ENCODE data around the gene TAMM41.
A peak's percentile ranks its signal among the peaks of the same experiment; 100 is the strongest.
"Not testable (repeated sequence)": the region's sequence is repeated elsewhere in the genome, so short reads cannot be mapped to it uniquely, and the experiment has no call there.

Gene TAMM41, protein sequence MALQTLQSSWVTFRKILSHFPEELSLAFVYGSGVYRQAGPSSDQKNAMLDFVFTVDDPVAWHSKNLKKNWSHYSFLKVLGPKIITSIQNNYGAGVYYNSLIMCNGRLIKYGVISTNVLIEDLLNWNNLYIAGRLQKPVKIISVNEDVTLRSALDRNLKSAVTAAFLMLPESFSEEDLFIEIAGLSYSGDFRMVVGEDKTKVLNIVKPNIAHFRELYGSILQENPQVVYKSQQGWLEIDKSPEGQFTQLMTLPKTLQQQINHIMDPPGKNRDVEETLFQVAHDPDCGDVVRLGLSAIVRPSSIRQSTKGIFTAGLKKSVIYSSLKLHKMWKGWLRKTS

DNA sequence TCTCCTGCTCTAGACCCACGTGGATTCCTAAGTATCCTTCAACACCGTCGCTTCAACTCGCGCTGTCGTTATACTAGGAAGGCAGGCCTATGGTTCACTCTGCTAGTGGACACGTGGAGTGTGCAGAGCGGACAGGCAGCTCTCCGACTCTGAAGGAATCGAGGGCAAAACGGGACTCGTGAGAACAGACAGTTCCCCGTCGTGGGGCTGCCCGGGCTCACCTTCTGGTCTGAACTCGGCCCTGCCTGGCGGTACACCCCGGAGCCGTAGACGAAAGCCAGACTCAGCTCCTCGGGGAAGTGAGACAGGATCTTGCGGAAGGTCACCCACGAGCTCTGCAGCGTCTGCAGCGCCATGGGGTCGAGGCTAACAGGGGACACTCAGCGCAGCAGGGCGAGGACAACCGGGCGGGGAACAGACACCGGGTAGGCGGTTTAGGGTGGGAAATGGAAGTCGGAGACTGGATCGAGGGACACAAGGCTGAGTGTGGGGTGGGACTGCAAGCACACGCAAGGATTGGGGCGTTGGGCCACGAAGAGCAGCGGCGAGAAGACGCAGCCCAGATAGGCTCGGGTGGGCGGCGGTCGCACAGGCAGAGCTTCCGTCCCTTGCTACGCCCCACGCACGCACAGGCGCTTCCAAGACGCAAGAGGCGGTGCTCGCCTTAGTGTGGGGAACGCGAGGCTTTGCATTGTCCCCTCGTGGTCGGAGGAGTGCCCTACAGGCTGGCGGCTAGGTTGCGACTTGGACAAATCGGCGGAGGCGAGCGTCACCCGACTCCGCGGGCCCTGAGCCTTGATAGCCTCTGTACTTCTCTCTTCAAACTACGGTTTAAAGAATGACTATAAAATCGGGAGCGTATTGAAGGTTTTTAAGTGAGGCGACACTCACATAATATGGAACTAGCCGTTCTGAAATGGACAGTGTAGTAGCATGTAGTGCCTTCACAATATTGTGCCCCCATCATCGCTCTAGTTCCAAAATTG, at the start of gene TAMM41:
TSS of gene TAMM41 (minus strand) at position 605 of the 986 bp plus-strand sequence. CDS start at position 356, 249 bp downstream.
- H3K27me3 Mint-ChIP-seq (ENCODE audit: low read depth, poor library complexity): peaks cover 21% of the 10 kb centered on the region
- TF ChIP-seq, protein P1, sequence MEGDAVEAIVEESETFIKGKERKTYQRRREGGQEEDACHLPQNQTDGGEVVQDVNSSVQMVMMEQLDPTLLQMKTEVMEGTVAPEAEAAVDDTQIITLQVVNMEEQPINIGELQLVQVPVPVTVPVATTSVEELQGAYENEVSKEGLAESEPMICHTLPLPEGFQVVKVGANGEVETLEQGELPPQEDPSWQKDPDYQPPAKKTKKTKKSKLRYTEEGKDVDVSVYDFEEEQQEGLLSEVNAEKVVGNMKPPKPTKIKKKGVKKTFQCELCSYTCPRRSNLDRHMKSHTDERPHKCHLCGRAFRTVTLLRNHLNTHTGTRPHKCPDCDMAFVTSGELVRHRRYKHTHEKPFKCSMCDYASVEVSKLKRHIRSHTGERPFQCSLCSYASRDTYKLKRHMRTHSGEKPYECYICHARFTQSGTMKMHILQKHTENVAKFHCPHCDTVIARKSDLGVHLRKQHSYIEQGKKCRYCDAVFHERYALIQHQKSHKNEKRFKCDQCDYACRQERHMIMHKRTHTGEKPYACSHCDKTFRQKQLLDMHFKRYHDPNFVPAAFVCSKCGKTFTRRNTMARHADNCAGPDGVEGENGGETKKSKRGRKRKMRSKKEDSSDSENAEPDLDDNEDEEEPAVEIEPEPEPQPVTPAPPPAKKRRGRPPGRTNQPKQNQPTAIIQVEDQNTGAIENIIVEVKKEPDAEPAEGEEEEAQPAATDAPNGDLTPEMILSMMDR (IDR thresholded peaks at IDR 0.05): peak; percentile 79
- peaks cover 33% of the 10 kb centered on the region for H3K4me1 Mint-ChIP-seq
- DNase-seq: peak; percentile 83
- H3K9me3 Mint-ChIP-seq: no peaks in the 10 kb centered on the region
- peak within 1 kb of the TSS; percentile 98 for H3K4me3 Mint-ChIP-seq
- peak within 1 kb of the TSS; percentile 75 for H3K27ac Mint-ChIP-seq
- peaks cover 22% of the 10 kb centered on the region for H3K36me3 Mint-ChIP-seq (ENCODE audit: low read depth)

DNA sequence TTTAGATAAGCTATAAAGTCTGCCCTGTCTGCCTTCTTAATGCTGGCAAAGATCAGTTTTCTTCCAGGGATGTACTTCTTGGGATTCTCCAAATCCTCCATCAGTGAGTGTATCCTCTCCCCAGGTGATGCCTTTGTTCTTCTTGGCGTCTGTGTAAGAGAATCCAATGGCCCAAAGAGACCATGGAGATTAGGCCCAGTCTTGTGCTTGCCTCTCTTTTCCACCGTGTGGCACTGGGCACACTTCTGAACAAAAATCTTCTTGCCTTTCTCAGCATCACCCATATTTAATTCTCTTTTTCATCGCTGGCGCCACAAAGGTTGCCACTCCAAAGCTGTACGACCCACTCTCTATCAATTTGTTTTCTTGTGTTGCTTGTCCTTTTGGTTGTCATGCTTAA, 32.2 kb upstream of the TAMM41 start:
- TF ChIP-seq, protein P1 (IDR thresholded peaks at IDR 0.05): no peak
- no peaks in the 10 kb centered on the region for H3K9me3 Mint-ChIP-seq
- peaks cover 4% of the 10 kb centered on the region for H3K4me1 Mint-ChIP-seq
- no peaks in the 10 kb centered on the region for H3K36me3 Mint-ChIP-seq (ENCODE audit: low read depth)
- H3K4me3 Mint-ChIP-seq: no peak overlapping the region
- DNase-seq: no peak
- H3K27me3 Mint-ChIP-seq (ENCODE audit: low read depth, poor library complexity): peaks cover 3% of the 10 kb centered on the region
- no peak overlapping the region for H3K27ac Mint-ChIP-seq

DNA sequence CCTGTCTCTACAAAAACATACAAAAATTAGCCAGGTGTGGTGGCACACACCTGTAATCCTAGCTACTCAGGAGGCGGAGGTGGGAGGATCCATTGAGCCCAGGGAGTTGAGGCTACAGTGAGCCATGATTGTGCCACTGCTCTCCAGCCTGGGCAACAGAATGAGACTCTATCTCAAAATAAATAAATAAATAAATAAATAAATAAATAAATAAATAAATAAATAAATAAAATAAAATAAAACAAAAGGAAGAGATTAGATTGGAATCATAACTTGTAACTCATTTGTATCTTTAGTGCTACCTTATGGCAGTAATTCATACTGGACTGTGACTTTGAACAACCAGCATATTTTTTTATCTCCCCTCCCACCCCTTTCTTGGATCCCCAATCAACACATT, 28.0 kb upstream of the TAMM41 start:
- not testable (repeated sequence) for H3K36me3 Mint-ChIP-seq (ENCODE audit: low read depth); H3K9me3 Mint-ChIP-seq; H3K4me1 Mint-ChIP-seq; H3K27me3 Mint-ChIP-seq (ENCODE audit: low read depth, poor library complexity); H3K4me3 Mint-ChIP-seq; DNase-seq; H3K27ac Mint-ChIP-seq

DNA sequence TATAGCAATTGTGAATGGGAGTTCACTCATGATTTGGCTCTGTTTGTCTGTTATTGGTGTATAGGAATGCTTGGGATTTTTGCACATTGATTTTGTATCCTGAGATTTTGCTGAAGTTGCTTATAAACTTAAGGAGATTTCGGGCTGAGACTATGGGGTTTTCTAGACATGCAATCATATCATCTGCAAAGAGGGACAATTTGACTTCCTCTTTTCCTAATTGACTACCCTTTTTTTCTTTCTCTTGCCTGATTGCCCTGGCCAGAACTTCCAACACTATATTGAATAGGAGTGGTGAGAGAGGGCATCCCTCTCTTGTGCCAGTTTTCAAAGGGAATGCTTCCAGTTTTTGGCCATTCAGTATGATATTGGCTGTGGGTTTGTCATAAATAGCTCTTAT, 17.1 kb upstream of the TAMM41 start:
- peaks cover 24% of the 10 kb centered on the region for H3K9me3 Mint-ChIP-seq
- not testable (repeated sequence) for DNase-seq; H3K4me1 Mint-ChIP-seq; H3K36me3 Mint-ChIP-seq (ENCODE audit: low read depth); H3K27ac Mint-ChIP-seq; H3K4me3 Mint-ChIP-seq
- H3K27me3 Mint-ChIP-seq (ENCODE audit: low read depth, poor library complexity): peaks cover 45% of the 10 kb centered on the region

DNA sequence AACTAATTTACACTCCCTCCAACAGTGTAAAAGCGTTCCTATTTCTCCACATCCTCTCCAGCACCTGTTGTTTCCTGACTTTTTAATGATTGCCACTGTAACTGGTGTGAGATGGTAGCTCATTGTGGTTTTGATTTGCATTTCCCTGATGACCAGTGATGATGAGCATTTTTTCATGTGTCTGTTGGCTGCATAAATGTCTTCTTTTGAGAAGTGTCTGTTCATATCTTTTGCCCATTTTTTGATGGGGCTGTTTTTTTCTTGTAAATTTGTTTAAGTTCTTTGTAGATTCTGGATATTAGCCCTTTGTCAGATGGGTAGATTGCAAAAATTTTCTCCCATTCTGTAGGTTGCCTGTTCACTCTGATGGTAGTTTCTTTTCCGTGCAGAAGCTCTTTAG, 15.9 kb upstream of the TAMM41 start:
- not testable (repeated sequence) for H3K4me1 Mint-ChIP-seq; H3K4me3 Mint-ChIP-seq; H3K36me3 Mint-ChIP-seq (ENCODE audit: low read depth); DNase-seq; H3K27ac Mint-ChIP-seq
- H3K9me3 Mint-ChIP-seq: peaks cover 24% of the 10 kb centered on the region
- peaks cover 47% of the 10 kb centered on the region for H3K27me3 Mint-ChIP-seq (ENCODE audit: low read depth, poor library complexity)

DNA sequence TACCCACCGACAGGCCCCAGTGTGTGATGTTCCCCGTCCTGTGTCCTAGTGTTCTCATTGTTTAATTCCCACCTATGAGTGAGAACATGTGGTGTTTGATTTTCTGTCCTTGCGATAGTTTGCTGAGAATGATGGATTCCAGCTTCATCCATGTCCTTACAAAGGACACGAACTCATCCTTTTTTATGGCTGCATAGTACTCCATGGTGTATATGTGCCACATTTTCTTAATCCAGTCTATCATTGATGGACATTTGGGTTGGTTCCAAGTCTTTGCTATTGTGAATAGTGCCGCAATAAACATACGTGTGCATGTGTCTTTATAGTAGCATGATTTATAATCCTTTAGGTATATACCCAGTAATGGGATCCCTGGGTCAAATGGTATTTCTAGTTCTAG, 15.5 kb upstream of the TAMM41 start:
- not testable (repeated sequence) for H3K36me3 Mint-ChIP-seq (ENCODE audit: low read depth); H3K27ac Mint-ChIP-seq; H3K4me1 Mint-ChIP-seq; DNase-seq; H3K4me3 Mint-ChIP-seq
- Mint-ChIP-seq H3K9me3 (peaks cover 28% of the 10 kb centered on the region), H3K27me3 (ENCODE audit: low read depth, poor library complexity) (peaks cover 47% of the 10 kb centered on the region)

DNA sequence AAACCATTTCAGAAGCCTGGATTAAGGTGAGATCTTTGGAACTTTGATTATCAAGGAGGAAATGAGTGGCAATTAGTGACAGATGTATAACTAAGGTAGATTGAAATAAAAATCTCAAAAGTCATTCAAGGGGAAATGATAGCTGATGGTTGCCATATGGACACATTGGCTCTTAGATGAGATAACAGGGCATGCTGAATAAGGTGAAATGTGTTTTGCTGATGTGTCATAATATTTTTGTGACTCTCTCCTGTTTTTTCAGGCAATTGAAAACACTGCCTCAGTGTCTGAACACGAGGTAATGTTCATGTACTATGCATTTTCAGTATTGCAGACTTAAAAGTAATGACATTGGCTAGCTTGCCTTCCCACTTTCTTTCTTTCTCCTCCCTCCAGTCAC, 13.5 kb upstream of the TAMM41 start:
- Mint-ChIP-seq H3K9me3 (peaks cover 34% of the 10 kb centered on the region), H3K27me3 (ENCODE audit: low read depth, poor library complexity) (peaks cover 43% of the 10 kb centered on the region), H3K27ac (peak overlapping the region; percentile 37)
- H3K4me1 Mint-ChIP-seq; H3K4me3 Mint-ChIP-seq; DNase-seq; H3K36me3 Mint-ChIP-seq (ENCODE audit: low read depth): not testable (repeated sequence)

DNA sequence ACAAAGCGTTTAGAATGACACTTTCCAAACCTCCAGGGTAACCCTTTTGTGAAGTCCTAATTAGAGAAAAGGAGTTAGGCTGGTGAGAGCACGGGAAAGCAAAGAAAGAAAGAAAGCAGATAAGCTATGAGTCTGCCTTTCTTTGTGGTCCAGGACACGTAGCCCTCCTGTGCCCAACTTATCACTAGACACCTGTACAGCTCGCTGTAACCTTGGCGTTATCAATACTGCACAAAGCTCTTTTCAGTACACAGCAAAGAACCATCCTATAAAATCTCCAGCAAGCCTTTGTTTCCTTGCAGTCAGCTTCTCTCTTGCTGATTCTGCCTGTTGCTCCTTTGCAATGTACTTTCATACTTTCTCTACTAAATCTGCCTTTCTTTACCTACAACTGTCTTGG, 6.8 kb upstream of the TAMM41 start:
- Mint-ChIP-seq H3K4me1 (peaks cover 8% of the 10 kb centered on the region), H3K27ac (no peak overlapping the region), H3K4me3 (no peak overlapping the region), H3K9me3 (peaks cover 26% of the 10 kb centered on the region), H3K27me3 (ENCODE audit: low read depth, poor library complexity) (peaks cover 5% of the 10 kb centered on the region), H3K36me3 (ENCODE audit: low read depth) (no peaks in the 10 kb centered on the region)
- TF ChIP-seq, protein P1 (IDR thresholded peaks at IDR 0.05): no peak
- DNase-seq: no peak

All from nephron progenitor cell (in vitro differentiated cells).